Parathyroid adenoma (tissue), 2 donors: ENCODE results near the gene C14orf132.

Experiments
- H2AFZ ChIP-seq: fragments of 300-600 bp; sonication (generic); one replicate; pipeline ENCODE4 v1.7.0; 2017; ENCODE audit warnings: antibody characterized with exemption, mild to moderate bottlenecking
- H3K27ac ChIP-seq: fragments of 300-600 bp; sonication (generic); one replicate; pipeline ENCODE4 v1.7.0; 2017
- H3K27me3 ChIP-seq: fragments of 300-600 bp; sonication (generic); one replicate; pipeline ENCODE4 v1.7.0; 2017; ENCODE audit warnings: low read length; ENCODE audit not compliant: control insufficient read depth, insufficient read depth
- H3K36me3 ChIP-seq: fragments of 300-600 bp; sonication (generic); one replicate; pipeline ENCODE4 v1.7.0; 2017; ENCODE audit warnings: low read length; ENCODE audit not compliant: control insufficient read depth, insufficient read depth
- H3K4me1 ChIP-seq: fragments of 300-600 bp; sonication (generic); one replicate; pipeline ENCODE4 v1.7.0; 2017; ENCODE audit warnings: control low read depth
- H3K4me2 ChIP-seq: fragments of 300-600 bp; sonication (generic); one replicate; pipeline ENCODE4 v1.7.0; 2017; ENCODE audit warnings: low read length
- H3K4me3 ChIP-seq: fragments of 300-600 bp; sonication (generic); one replicate; pipeline ENCODE4 v1.7.0; 2017; ENCODE audit warnings: low read depth, low read length
- H3K79me2 ChIP-seq: fragments of 300-600 bp; sonication (generic); one replicate; pipeline ENCODE4 v1.7.0; 2017; ENCODE audit warnings: control low read depth
- H3K9ac ChIP-seq: fragments of 300-600 bp; sonication (generic); one replicate; pipeline ENCODE4 v1.7.0; 2017; ENCODE audit warnings: mild to moderate bottlenecking
- H3K9me3 ChIP-seq: fragments of 300-600 bp; sonication (generic); one replicate; pipeline ENCODE4 v1.7.0; 2017; ENCODE audit warnings: low read length; ENCODE audit not compliant: control insufficient read depth
- TF ChIP-seq, protein P1 (sequence below): fragments of 300-600 bp; sonication (generic); IDR thresholded peaks from one replicate; pipeline ENCODE4 v1.7.0; 2017; ENCODE audit warnings: antibody characterized with exemption, mild to moderate bottlenecking
- donor health status: primary hyperparathyroidism.

The C14orf132 gene

DNA sequence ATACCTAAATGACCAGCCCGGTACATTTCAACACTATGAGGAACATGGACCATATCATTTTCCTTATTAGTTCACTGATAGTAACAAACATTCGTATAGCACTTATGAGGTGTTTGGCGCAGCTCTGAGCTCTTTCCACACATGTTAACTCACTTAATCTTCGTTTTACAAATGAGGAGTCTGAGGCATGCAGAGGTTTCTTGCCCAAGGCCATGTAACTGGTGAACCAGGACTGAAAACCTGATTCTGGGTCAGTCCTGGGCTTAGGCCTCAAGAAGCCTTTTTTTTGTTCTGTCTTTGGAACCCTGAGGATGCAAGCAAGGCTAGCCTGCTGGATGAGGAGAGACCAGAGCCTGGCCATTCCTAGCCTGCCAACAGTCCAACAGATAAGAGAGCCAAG, 55.0 kb downstream of the C14orf132 start:
- H3K9ac ChIP-seq = no peak overlapping the region
- H3K4me3 ChIP-seq = no peak overlapping the region
- no peaks in the 10 kb centered on the region for H3K9me3 ChIP-seq
- no peak overlapping the region for H2AFZ ChIP-seq
- no peak overlapping the region for H3K4me2 ChIP-seq
- H3K27ac ChIP-seq = no peak overlapping the region
- H3K27me3 ChIP-seq = no peaks in the 10 kb centered on the region
- no peaks in the 10 kb centered on the region for H3K79me2 ChIP-seq
- H3K4me1 ChIP-seq = no peaks in the 10 kb centered on the region
- TF ChIP-seq, protein P1, sequence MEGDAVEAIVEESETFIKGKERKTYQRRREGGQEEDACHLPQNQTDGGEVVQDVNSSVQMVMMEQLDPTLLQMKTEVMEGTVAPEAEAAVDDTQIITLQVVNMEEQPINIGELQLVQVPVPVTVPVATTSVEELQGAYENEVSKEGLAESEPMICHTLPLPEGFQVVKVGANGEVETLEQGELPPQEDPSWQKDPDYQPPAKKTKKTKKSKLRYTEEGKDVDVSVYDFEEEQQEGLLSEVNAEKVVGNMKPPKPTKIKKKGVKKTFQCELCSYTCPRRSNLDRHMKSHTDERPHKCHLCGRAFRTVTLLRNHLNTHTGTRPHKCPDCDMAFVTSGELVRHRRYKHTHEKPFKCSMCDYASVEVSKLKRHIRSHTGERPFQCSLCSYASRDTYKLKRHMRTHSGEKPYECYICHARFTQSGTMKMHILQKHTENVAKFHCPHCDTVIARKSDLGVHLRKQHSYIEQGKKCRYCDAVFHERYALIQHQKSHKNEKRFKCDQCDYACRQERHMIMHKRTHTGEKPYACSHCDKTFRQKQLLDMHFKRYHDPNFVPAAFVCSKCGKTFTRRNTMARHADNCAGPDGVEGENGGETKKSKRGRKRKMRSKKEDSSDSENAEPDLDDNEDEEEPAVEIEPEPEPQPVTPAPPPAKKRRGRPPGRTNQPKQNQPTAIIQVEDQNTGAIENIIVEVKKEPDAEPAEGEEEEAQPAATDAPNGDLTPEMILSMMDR = no peak
- H3K36me3 ChIP-seq = no peaks in the 10 kb centered on the region

DNA sequence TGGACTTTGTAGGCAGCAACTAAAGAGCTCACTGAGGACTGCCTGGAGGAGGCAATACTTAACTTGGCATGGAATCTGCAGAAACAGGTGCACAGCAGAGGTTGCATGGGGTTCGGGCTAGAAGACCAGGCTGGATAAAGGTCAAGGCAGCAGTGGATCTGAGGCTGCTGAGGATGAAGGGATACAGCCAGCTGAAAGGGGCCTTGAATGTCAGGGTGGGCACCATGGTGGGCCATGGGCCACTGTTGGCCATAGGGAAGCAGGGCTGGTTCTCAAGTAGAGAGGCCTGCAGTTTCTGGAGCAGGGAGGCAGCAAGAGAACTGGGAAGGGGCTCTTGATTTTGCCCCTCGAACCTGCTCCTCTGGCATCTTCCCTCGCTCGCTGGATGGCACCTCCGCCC, 55.5 kb downstream of the C14orf132 start:
- H3K27me3 ChIP-seq = no peaks in the 10 kb centered on the region
- no peaks in the 10 kb centered on the region for H3K9me3 ChIP-seq

DNA sequence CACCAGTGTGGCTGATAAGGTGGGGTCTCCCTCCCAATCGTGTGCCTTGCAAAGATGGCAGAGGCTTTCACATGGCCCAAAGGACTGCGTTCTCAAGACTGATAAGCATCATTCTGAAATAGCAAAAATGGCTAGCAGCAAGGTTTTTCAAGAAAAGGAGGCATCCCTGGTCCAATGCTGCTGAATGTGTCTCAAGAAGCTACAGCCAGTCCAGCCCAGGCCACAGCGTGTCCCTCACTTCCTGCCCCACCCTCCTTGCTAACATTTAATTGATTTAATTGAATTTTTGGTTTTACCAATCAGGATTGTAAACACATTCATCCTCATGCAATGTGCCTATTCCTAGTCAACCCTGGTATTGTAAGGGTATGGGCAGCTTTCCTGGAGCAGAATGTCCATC, 55.9 kb downstream of the C14orf132 start:
- no peak overlapping the region for H3K4me2 ChIP-seq
- H3K27ac ChIP-seq = no peak overlapping the region
- H3K36me3 ChIP-seq = no peaks in the 10 kb centered on the region
- TF ChIP-seq, protein P1 = no peak
- no peak overlapping the region for H3K9ac ChIP-seq
- H2AFZ ChIP-seq = no peak overlapping the region
- no peaks in the 10 kb centered on the region for H3K79me2 ChIP-seq
- H3K27me3 ChIP-seq = no peaks in the 10 kb centered on the region
- H3K9me3 ChIP-seq = no peaks in the 10 kb centered on the region
- H3K4me3 ChIP-seq = no peak overlapping the region
- no peaks in the 10 kb centered on the region for H3K4me1 ChIP-seq

More for the DNA sequence above, 55.5 kb downstream of the C14orf132 start:
- TF ChIP-seq, protein P1 = no peak
- Histone ChIP-seq H3K4me1 (no peaks in the 10 kb centered on the region), H3K4me2 (no peak overlapping the region), H3K9ac (no peak overlapping the region), H3K4me3 (no peak overlapping the region), H2AFZ (no peak overlapping the region), H3K36me3 (no peaks in the 10 kb centered on the region), H3K27ac (no peak overlapping the region), H3K79me2 (no peaks in the 10 kb centered on the region)

DNA sequence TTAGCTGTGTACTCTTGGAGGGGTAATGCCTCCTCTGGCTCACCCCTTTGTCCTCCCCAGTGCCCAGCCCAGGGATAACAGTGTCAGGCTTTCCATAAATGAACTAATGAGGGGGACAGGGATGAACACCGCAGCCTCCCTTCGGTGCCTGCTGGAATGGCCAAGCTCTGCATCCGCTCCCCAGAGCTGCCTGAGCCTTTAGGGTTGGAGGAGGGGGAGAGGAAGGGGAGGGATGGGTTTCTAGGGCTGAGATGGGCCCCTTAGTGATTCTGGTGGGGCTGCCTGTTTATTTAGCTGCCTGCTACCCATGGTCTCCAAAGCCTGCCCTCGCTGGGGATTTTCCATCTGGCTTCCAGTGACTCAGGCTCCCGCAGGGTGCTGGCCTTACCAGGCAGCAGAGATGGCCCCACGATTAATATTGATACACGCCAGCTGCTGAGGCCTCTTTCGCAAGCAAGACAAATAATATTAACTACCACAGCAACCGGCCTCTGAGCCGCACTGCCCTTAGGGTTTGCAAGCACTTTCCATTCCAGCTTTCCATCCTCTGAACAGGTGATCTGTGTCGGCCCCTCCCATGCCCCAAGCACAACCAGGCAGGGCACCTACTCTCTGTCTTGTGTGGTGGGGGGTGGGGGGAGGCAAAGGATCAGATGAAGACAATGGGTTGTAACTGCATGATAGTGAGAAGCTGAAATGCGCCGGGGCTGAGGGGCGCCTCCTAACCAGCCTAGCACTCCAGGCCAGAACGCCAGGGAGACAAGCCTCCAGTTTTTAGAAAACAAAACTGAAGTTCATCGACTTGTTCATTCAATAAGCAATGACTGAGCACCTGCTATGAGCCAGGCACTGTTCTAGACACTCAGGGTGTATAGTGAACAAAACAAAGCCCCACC, 56.7 kb downstream of the C14orf132 start:
- Histone ChIP-seq H3K27me3 (no peaks in the 10 kb centered on the region), H3K4me2 (no peak overlapping the region), H3K4me1 (no peaks in the 10 kb centered on the region), H3K9me3 (no peaks in the 10 kb centered on the region), H3K27ac (no peak overlapping the region), H2AFZ (no peak overlapping the region), H3K36me3 (no peaks in the 10 kb centered on the region), H3K9ac (no peak overlapping the region), H3K79me2 (no peaks in the 10 kb centered on the region), H3K4me3 (no peak overlapping the region)
- TF ChIP-seq, protein P1 = no peak
